SK-N-SH (cell line): ENCODE measurements around the gene STPG1. TPM values are rescaled to one million over a fixed set of nuclear protein-coding genes. Genes with fewer than 3 reads are reported as not detected.

Experiments used
- CTCF ChIA-PET: fragments of 300-600, 350-600 bp; formaldehyde crosslinking; extraction: SDS; loops from one replicate; lab custom pipeline; 2021; lab: Yijun Ruan, JAX
- POLR2A ChIA-PET: fragments of 350-600 bp; sonication (Branson Sonifier 250); formaldehyde crosslinking; extraction: SDS; loops from one replicate; lab custom pipeline; 2020; ENCODE audit warnings: antibody characterized with exemption, inconsistent platforms; lab: Yijun Ruan, JAX
- DNase-seq: peaks from one replicate; pipeline ENCODE4 v3.0.0; 2012
- H2AFZ ChIP-seq: fragments of 200-600 bp; sonication (generic); 2 replicates; pipeline ENCODE4 v1.8.1; 2016; ENCODE audit warnings: antibody characterized with exemption, mild to moderate bottlenecking, low read depth
- H3F3A ChIP-seq: fragments of 200-600 bp; sonication (generic); replicated peaks from 2 replicates; pipeline ENCODE3; 2016; ENCODE audit warnings: antibody characterized with exemption, mild to moderate bottlenecking; ENCODE audit not compliant: insufficient read depth
- H3K27ac ChIP-seq, 2 experiments: fragments of 200-500 bp in 1 of 2; fragments of 200-600 bp in 1 of 2; sonication (Bioruptor generic) in 1 of 2; sonication (generic), shearing (Covaris generic) in 1 of 2; 2 replicates each; pipeline versions ENCODE4 v1.5.1 to v1.6.1; 2014 to 2016; ENCODE audit warnings: low read depth in 2 of 2, inconsistent platforms in 1 of 2, low read length in 1 of 2, mild to moderate bottlenecking in 1 of 2, mixed read lengths in 1 of 2
- H3K27me3 ChIP-seq: fragments of 200-600 bp; sonication (generic), shearing (Covaris generic); 2 replicates; pipeline ENCODE4 v1.6.1; 2016; ENCODE audit warnings: mixed run types; ENCODE audit not compliant: insufficient read depth
- H3K36me3 ChIP-seq, 2 experiments: fragments of 200-500 bp in 1 of 2; fragments of 200-600 bp in 1 of 2; sonication (Bioruptor generic) in 1 of 2; sonication (generic) in 1 of 2; replicated peaks in 1 of 2; 2 replicates each; pipeline versions ENCODE3 to v1.5.1; 2014 to 2016; ENCODE audit warnings: low read length in 1 of 2, mild to moderate bottlenecking in 1 of 2; ENCODE audit not compliant: insufficient read depth in 2 of 2, control insufficient read depth in 1 of 2
- H3K4me1 ChIP-seq, 2 experiments: fragments of 200-500 bp in 1 of 2; fragments of 200-600 bp in 1 of 2; sonication (Bioruptor generic) in 1 of 2; sonication (generic), shearing (Covaris generic) in 1 of 2; 2 replicates each; pipeline versions ENCODE4 v1.5.1 to v1.6.1; 2014 to 2016; ENCODE audit warnings: low read depth in 1 of 2, low read length in 1 of 2, mixed run types in 1 of 2; ENCODE audit not compliant: insufficient read depth in 2 of 2, control insufficient read depth in 1 of 2
- H3K4me2 ChIP-seq: fragments of 200-600 bp; sonication (generic), shearing (Covaris generic); 2 replicates; pipeline ENCODE4 v1.6.1; 2017; ENCODE audit warnings: mixed run types
- H3K4me3 ChIP-seq, 2 experiments: fragments of 200-500 bp in 1 of 2; fragments of 200-600 bp in 1 of 2; sonication (Bioruptor generic) in 1 of 2; sonication (generic), shearing (Covaris generic) in 1 of 2; 2 replicates each; pipeline versions ENCODE4 v1.5.1 to v1.8.1; 2014 to 2016; ENCODE audit warnings: low read depth in 2 of 2, inconsistent platforms in 1 of 2, low read length in 1 of 2, mild to moderate bottlenecking in 1 of 2, mixed read lengths in 1 of 2, moderate library complexity in 1 of 2
- H3K79me2 ChIP-seq: fragments of 200-600 bp; sonication (generic); 2 replicates; pipeline ENCODE4 v1.8.1; 2017; ENCODE audit warnings: mild to moderate bottlenecking; ENCODE audit not compliant: insufficient read depth
- H3K9ac ChIP-seq: fragments of 200-600 bp; sonication (generic); 2 replicates; pipeline ENCODE4 v1.6.1; 2017; ENCODE audit warnings: mixed run types
- H3K9me2 ChIP-seq: fragments of 200-600 bp; sonication (generic); 2 replicates; pipeline ENCODE4 v1.6.1; 2017; ENCODE audit warnings: mixed run types
- H3K9me3 ChIP-seq: fragments of 200-600 bp; sonication (generic); 2 replicates; pipeline ENCODE4 v1.6.1; 2017; ENCODE audit warnings: mixed run types, mild to moderate bottlenecking, moderate library complexity
- H4K20me1 ChIP-seq: fragments of 200-600 bp; sonication (generic); 2 replicates; pipeline ENCODE4 v1.6.1; 2017; ENCODE audit warnings: mild to moderate bottlenecking, mixed run types; ENCODE audit not compliant: insufficient read depth
- CTCF ChIP-seq: fragments of 200-600 bp; sonication (generic); IDR thresholded peaks from 2 replicates; pipeline ENCODE4 v1.6.1; 2017; ENCODE audit warnings: antibody characterized with exemption, mild to moderate bottlenecking, moderate library complexity
- EZH2phosphoT487 ChIP-seq: fragments of 200-600 bp; sonication (generic); IDR thresholded peaks from 2 replicates; pipeline ENCODE4 v1.6.1; 2017; ENCODE audit warnings: low read depth, mixed run types, mild to moderate bottlenecking, antibody characterized with exemption, moderate library complexity, borderline replicate concordance
- GABPA ChIP-seq: IDR thresholded peaks from 2 replicates; pipeline ENCODE4 v1.4.0; 2012; ENCODE audit warnings: low read depth, mild to moderate bottlenecking
- JUND ChIP-seq: IDR thresholded peaks from 2 replicates; pipeline ENCODE4 v1.4.0; 2012
- MEF2A ChIP-seq: IDR thresholded peaks from 2 replicates; pipeline ENCODE4 v1.4.0; 2012; ENCODE audit warnings: low read depth, borderline replicate concordance
- NRF1 ChIP-seq: IDR thresholded peaks from 2 replicates; pipeline ENCODE4 v1.6.1; 2012; ENCODE audit warnings: low read depth, mild to moderate bottlenecking, low read length
- PBX3 ChIP-seq: IDR thresholded peaks from 2 replicates; pipeline ENCODE4; 2012
- RCOR1 ChIP-seq: fragments of 150-350 bp; IDR thresholded peaks from 2 replicates; pipeline ENCODE4 v1.6.1; 2017; ENCODE audit warnings: antibody characterized with exemption, low read length
- REST ChIP-seq: IDR thresholded peaks from 2 replicates; pipeline ENCODE4 v1.6.1; 2012; ENCODE audit warnings: mild to moderate bottlenecking, low read depth, low read length, moderate library complexity
- RFX5 ChIP-seq: IDR thresholded peaks from 2 replicates; pipeline ENCODE4 v1.6.1; 2012; ENCODE audit warnings: mild to moderate bottlenecking, improper control_type of control experiment, low read length
- SMC3 ChIP-seq: IDR thresholded peaks from 2 replicates; pipeline ENCODE4 v1.6.1; 2012; ENCODE audit warnings: low read depth, low read length, improper control_type of control experiment
- TAF1 ChIP-seq: IDR thresholded peaks from 2 replicates; pipeline ENCODE4 v1.6.1; 2012; ENCODE audit warnings: low read depth, mild to moderate bottlenecking, low read length, moderate library complexity, borderline replicate concordance
- USF1 ChIP-seq: IDR thresholded peaks from 2 replicates; pipeline ENCODE4 v1.4.0; 2012; ENCODE audit warnings: low read depth, borderline replicate concordance
- YY1 ChIP-seq: IDR thresholded peaks from 2 replicates; pipeline ENCODE4 v1.4.0; 2012; ENCODE audit warnings: low read depth, mild to moderate bottlenecking
- ZBTB33 ChIP-seq: IDR thresholded peaks from 2 replicates; pipeline ENCODE4 v1.4.0; 2012; ENCODE audit warnings: low read depth, borderline replicate concordance
- WGBS: methylation state at CpG from one replicate; pipeline ENCODE4 v1.1.6; 2017; ENCODE audit warnings: low lambda C conversion rate; 5-methylcytosine and 5-hydroxymethylcytosine counted together
- polyA plus RNA-seq, 3 experiments: library from polyadenylated mRNA; depleted of rRNA; stranded (reverse); fragments of >200 nt; gene quantifications; 2 replicates each; pipeline ENCODE4 v1.2.3, GENCODE V29; 2012
- TF ChIP-seq, protein P1 (sequence below): fragments of 150-350 bp; IDR thresholded peaks from 2 replicates; pipeline ENCODE4 v1.6.1; 2016; ENCODE audit warnings: mild to moderate bottlenecking, low read depth, low read length
- TF ChIP-seq, protein P2 (sequence below): fragments of 150-350 bp; IDR thresholded peaks from 2 replicates; pipeline ENCODE4 v1.6.1; 2017; ENCODE audit warnings: antibody characterized with exemption, low read length, low read depth, borderline replicate concordance
- TF ChIP-seq, protein P3 (sequence below): IDR thresholded peaks from 2 replicates; pipeline ENCODE4 v1.4.0; 2012; ENCODE audit warnings: low read depth

Gene STPG1
- polyA plus RNA-seq, 1 of the 3 experiments (the other 2 are of a cell fraction), result 8.7 TPM

DNA sequence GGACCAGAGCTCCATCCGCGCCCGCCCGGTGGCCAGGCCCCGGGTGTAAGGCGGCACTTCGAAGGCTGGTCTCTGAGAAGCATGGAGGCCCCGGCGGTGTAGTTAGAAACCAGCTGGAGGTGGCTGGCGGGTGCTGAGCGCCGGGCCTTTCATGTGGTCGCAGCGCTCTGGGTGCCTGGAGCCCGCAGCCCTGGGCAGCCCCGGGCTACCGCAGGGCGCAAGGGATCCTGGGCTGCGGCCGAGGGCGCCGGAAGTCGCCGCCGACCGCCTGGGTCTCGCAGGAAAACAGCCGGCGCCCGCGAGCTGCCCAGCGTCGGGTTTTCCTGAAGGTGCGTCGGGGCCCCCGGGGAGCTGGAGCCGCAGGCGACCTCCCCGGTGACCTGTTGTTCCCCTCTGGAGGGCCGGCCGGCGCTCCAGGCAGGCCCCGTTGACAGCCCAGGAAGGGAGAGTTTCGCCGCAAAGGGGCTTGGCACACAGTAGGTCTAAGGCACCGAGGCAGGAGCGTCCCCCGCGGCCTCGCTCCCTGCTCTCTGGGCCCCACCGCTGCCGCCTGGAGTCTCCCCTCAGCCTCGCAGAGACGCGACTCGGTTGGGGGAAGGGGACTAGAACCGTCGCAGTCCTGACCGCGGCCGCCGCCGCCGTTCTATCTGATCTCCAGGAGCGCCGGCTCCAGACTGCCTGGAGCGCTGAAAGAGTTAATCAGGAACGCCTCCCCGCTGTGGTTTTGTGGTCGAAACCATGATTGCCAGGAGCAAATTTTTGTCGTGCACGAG, 91.7 kb downstream of the STPG1 start:
- no peak overlapping the region for H3K4me2 ChIP-seq
- no peaks in the 10 kb centered on the region for H3K36me3 ChIP-seq
- H2AFZ ChIP-seq, result no peak overlapping the region
- H3K9me2 ChIP-seq, result no peaks in the 10 kb centered on the region
- WGBS, result 78% methylated on average over 45 of the region's 72 CpGs
- peaks cover 0 to 9% of the 10 kb centered on the region in 2 experiments; a peak in 1 of 4 replicates for H3K4me1 ChIP-seq
- H4K20me1 ChIP-seq, result no peaks in the 10 kb centered on the region
- no peaks in the 10 kb centered on the region for H3K79me2 ChIP-seq
- POLR2A ChIA-PET, result no interaction called here
- CTCF ChIA-PET, result interaction anchor here (3.6 kb wide), 1 partner anchor 120 kb away, joined by 11 read pairs; no protein-coding TSS in a partner anchor
- no peak overlapping the region for H3K27ac ChIP-seq
- TF ChIP-seq PBX3 (no peak), TAF1 (no peak), RCOR1 (no peak), EZH2phosphoT487 (no peak), GABPA (no peak), SMC3 (no peak), CTCF (no peak), NRF1 (no peak), MEF2A (no peak), REST (no peak), USF1 (no peak), RFX5 (no peak), YY1 (no peak), JUND (no peak), ZBTB33 (no peak)
- TF ChIP-seq, protein P1, sequence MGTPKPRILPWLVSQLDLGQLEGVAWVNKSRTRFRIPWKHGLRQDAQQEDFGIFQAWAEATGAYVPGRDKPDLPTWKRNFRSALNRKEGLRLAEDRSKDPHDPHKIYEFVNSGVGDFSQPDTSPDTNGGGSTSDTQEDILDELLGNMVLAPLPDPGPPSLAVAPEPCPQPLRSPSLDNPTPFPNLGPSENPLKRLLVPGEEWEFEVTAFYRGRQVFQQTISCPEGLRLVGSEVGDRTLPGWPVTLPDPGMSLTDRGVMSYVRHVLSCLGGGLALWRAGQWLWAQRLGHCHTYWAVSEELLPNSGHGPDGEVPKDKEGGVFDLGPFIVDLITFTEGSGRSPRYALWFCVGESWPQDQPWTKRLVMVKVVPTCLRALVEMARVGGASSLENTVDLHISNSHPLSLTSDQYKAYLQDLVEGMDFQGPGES, result no peak
- TF ChIP-seq, protein P2, sequence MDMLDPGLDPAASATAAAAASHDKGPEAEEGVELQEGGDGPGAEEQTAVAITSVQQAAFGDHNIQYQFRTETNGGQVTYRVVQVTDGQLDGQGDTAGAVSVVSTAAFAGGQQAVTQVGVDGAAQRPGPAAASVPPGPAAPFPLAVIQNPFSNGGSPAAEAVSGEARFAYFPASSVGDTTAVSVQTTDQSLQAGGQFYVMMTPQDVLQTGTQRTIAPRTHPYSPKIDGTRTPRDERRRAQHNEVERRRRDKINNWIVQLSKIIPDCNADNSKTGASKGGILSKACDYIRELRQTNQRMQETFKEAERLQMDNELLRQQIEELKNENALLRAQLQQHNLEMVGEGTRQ, result no peak
- TF ChIP-seq, protein P3, sequence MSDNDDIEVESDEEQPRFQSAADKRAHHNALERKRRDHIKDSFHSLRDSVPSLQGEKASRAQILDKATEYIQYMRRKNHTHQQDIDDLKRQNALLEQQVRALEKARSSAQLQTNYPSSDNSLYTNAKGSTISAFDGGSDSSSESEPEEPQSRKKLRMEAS, result no peak
- TF ChIP-seq, all 33 proteins: peak for 0
- H3K27me3 ChIP-seq, result 0 out of 2 replicates have a peak, but pooled peaks cover 17% of the 10 kb centered on the region
- H3K9ac ChIP-seq, result no peak overlapping the region
- no peak overlapping the region for H3K4me3 ChIP-seq
- no peaks in the 10 kb centered on the region for H3K9me3 ChIP-seq
- DNase-seq, result no peak
- H3F3A ChIP-seq, result no peaks in the 10 kb centered on the region
